Central memory CD4-positive, alpha-beta T cell (primary cell): ENCODE measurements around the gene EIF3A.
"Not testable (repeated sequence)": the region's sequence is repeated elsewhere in the genome, so short reads cannot be mapped to it uniquely, and the experiment has no call there.

Source experiments
- DNase-seq: peaks from one replicate; pipeline ENCODE4 v3.0.0; 2022

Gene EIF3A

GRCh38 chr10:119098576-119098975 is 18.0 kb upstream of the EIF3A start:
- no peak for DNase-seq

GRCh38 chr10:119096641-119097415 is 16.2 kb upstream of the EIF3A start:
- not testable (repeated sequence) for DNase-seq

- peak; percentile 34 for DNase-seq
These were observed 15.0 kb upstream of the EIF3A start for GRCh38 chr10:119095640-119096039.

GRCh38 chr10:119090968-119091367 is 10.4 kb upstream of the EIF3A start:
- DNase-seq, result peak; percentile 86

- peak; percentile 79 for DNase-seq
These were observed 9.6 kb upstream of the EIF3A start for GRCh38 chr10:119090026-119090795.

- DNase-seq, result no peak
These were observed 6.8 kb upstream of the EIF3A start for GRCh38 chr10:119087271-119087882.

- no peak for DNase-seq
These were observed 4.3 kb upstream of the EIF3A start for GRCh38 chr10:119084896-119085295.

- peak; percentile 62 for DNase-seq
These were observed 757 bp downstream of the EIF3A start for GRCh38 chr10:119079599-119080520.

- DNase-seq, result no peak
These were observed 2.0 kb downstream of the EIF3A start for GRCh38 chr10:119078422-119079179.

GRCh38 chr10:119073584-119073983 is 7.0 kb downstream of the EIF3A start:
- DNase-seq, result no peak

GRCh38 chr10:119070395-119071165 is 10.0 kb downstream of the EIF3A start:
- DNase-seq, result no peak

- DNase-seq, result no peak
These were observed 18.7 kb downstream of the EIF3A start for GRCh38 chr10:119061926-119062325.

GRCh38 chr10:119061352-119061751 is 19.3 kb downstream of the EIF3A start:
- no peak for DNase-seq

- no peak for DNase-seq
These were observed 20.5 kb downstream of the EIF3A start for GRCh38 chr10:119060107-119060506.

- no peak for DNase-seq
These were observed 21.1 kb downstream of the EIF3A start for GRCh38 chr10:119059557-119059956.

- DNase-seq, result no peak
These were observed 22.6 kb downstream of the EIF3A start for GRCh38 chr10:119058010-119058409.

- DNase-seq, result no peak
These were observed 25.1 kb downstream of the EIF3A start for GRCh38 chr10:119055472-119055871.

GRCh38 chr10:119051775-119052174 is 28.8 kb downstream of the EIF3A start:
- DNase-seq, result no peak

- DNase-seq, result no peak
These were observed 30.8 kb downstream of the EIF3A start for GRCh38 chr10:119049777-119050176.

GRCh38 chr10:119049361-119049760 is 31.3 kb downstream of the EIF3A start:
- no peak for DNase-seq

- DNase-seq, result no peak
These were observed 35.1 kb downstream of the EIF3A start for GRCh38 chr10:119045561-119045960.
